NOMO-1 treated with dmso at 0.1 percent for 144 hours (cell line): ENCODE measurements around the gene FAM181A.

Experiments
- DNase-seq: peaks from one replicate; lab custom pipeline; 2025; ENCODE audit not compliant: unreplicated experiment; lab: John Stamatoyannopoulos, UW

FAM181A gene

DNA sequence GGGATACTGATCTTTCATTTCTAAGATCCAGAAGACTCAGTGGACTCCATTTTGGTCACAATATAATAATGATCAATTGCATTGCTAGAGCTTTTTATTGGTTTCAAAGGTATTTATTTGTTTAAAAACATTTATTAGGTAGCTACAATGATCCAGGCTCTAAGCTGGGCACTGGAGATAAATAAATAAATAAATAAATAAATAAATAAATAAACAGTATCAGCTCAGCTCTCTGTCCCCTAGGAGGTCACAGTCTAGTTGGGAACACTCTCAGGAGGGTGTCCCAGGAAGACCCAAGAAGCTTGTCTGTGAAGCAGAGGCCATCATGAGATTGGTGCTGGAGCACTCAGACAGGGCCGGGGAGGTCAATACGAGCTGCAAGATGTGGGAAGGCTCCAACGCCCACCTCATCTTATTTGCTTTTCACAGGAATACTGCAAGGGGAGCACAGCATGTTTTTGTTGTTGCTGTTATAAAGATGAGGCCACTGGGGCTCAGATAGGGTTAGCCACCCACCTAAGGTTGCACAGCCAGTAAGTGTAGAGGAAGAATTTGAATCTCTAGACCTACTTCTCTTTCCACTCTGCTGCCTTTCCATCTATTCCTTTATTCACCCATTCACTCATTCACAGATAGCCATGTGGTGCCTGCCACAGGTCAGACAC is 33.8 kb downstream of the FAM181A start:
- DNase-seq = no peak

DNA sequence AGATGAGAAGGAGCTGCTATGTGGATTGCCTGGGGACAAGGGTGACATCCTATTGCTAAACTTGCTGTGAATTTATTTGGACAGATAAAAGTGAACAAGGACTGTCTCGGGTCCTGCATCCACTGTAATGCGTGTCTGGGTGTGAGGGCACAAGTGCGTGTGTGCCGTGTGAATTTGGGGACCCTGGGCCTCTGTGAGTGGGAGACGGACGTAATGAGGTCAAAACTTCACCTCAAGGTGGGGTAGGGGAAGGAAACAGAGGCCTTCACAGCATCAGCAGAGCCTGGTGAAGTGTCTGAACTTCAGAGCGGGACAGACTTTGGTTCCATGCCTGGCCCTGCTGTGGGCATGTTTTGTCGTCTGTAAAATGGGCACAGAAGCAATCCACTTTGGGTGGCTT is 34.5 kb downstream of the FAM181A start:
- no peak for DNase-seq

DNA sequence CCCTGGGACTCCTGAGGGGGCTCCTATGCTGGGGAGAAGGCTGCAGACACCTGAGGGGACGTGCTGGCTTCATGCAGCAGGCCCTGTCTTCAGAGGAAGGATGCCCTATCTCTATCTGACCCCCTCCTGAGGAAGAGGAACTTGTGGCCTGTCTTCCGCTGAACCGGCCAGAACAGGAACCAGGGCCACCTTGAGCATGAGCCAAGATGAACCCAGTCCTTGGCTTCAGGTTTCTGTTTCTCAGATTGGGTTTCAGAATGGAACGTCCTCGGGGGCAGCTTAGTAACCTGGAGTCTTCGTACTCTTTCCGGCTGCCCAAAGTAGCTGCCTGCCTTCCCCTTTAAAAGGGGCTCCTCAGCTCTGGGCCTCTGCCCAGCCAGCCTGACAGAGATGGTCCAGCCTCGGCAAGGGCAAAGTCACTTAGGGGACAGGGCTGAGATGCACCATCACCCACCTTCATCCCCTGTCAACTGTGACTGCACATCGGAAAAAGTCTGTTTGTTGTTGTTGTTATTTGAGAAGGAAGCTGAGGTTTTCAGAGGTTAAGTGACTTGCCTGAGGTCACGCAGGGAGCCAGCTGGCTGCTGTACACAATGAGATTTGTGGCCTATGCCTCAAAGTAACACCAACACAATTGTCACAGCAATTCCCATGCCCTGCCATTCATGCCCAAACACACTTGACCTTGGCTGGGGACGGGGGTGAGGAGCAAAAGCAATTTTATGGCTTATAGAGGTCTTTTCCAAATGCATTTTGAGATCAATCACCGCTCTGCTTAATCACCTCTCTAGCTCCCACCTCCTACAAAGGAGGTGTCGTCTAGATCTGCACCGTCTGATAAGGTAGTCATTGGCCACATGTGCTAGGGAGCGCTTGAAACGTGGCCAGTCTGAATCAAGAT is 35.8 kb downstream of the FAM181A start:
- DNase-seq = peak; percentile 85

- DNase-seq = no peak
These were observed 36.5 kb downstream of the FAM181A start for GRCh38 chr14:93963692-93964091.

- DNase-seq = no peak
These were observed 37.1 kb downstream of the FAM181A start for GRCh38 chr14:93964281-93964680.

DNA sequence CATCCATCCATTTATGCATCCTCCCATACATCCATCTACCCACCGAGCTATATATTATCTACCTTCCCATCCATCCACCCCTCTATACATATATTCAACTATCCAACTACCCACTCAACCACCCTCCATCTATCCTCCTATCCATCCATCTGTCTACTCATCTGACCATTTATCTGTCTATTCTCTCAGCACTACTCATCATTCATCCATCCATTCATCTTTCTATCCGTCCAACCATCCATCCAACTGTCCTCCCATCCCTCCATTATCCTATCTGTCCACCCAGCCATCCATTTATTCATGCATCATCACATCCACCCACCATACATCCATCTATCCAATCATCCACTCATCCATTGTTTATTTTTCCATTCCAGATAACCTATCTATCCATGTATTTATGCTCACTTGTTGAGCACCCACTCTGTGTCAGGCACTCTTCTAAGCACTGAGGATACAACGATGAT is 37.7 kb downstream of the FAM181A start:
- DNase-seq = no peak

DNA sequence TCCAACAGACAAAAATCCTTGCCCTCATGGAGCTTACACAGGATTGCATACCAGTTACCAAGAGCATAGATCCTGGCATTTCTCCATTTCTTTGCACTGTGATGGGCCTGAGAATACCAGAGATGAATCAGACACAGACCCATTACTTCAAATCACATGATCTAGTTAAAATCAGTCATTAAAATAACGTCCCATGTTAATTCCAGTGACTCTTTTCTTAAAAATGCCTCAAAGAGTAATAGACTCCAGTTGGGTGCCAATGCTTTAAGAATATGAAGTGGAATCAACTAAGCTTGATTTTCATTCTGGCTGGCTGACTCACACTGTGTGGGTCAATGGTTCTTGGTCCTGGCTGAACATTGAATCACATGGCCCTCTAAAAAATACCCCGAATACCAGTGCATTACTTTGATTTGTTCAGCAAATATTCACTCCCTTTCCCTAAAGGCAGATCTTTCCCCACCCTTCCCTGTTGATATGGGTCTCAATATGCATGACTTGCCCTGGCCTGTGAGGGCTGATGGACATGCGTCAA is 38.2 kb downstream of the FAM181A start:
- DNase-seq = no peak

DNA sequence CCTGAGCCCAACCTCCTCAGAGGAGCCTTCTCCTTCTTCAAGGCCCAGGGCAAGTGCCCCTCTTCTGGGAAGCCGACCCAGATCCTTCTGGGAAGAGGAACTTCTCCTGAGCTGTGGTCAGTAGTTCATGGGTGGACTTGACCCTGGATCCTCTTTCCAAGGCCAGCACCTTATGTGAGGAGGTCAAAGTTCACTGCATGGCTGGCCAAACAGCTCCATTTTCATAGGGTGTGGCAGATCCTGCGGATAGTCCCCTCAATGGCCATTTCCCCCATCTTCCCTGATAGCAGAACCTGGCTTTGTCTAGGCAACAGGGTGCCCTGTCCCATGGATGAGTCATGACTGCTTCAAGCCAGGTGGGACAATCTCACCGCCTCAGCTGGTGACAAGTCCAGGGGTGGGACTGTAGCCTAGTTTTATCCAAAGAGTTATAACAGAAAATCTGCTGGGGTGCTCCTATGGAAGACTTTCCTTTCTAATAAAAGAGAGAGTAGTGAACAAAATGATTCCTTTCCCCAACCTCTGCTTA is 38.9 kb downstream of the FAM181A start:
- DNase-seq = no peak

- DNase-seq = peak; percentile 68
These were observed 40.6 kb downstream of the FAM181A start for GRCh38 chr14:93967637-93968250.

GRCh38 chr14:93969082-93969828 is 42.1 kb downstream of the FAM181A start:
- no peak for DNase-seq

GRCh38 chr14:93970585-93970964 is 43.4 kb downstream of the FAM181A start:
- peak; percentile 42 for DNase-seq

- DNase-seq = peak; percentile 46
These were observed 44.0 kb downstream of the FAM181A start for GRCh38 chr14:93970965-93971634.

DNA sequence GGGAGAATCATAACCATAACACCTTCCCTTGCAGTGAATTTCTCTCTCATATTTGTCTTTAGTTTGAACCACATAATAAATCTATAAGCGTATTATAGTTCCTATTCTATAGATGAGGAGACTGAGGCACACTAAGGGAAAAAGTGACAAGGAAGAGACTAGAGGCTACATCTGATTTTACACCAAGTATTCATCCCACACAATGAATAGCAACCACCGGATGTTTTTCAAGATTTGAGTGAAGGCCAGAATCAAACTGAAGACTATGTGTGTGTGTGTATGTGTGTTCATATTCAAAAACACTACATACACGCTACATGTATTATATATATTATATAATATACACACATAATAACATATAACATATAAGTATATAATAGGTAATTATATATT is 44.5 kb downstream of the FAM181A start:
- no peak for DNase-seq

GRCh38 chr14:93972618-93973205 is 45.6 kb downstream of the FAM181A start:
- DNase-seq = no peak

GRCh38 chr14:93973607-93974006 is 46.5 kb downstream of the FAM181A start:
- DNase-seq = no peak

- DNase-seq = no peak
These were observed 47.2 kb downstream of the FAM181A start for GRCh38 chr14:93974299-93974698.

- DNase-seq = no peak
These were observed 47.7 kb downstream of the FAM181A start for GRCh38 chr14:93974833-93975232.

GRCh38 chr14:93975791-93976476 is 48.8 kb downstream of the FAM181A start:
- no peak for DNase-seq

DNA sequence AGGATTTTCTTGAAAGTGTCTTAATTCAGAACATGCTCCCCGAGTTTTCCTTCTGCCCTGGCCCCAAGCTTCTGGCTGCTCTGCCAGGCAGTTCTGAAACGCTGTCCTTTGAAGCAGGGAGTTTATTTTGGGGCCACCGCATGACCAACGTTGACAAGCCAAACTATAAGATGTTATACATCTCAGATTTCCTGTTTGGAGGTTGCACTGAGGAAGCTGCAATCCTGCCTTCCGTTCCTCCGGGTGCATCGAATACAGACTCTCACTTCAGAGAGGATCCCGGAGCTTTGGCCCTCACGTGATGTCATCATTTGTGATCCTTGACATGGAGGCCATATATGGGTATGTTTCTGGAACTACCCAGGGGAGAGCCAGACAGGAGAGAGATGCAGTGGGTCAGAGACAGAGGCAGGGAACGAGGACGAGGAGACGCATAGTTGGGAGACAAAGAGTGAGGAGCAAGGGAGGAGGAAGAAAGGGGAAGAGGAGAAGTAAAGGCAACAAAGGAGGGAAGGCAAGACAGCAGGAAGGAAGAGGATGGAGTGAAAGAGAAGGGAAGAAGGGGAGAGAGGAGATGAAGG is 49.4 kb downstream of the FAM181A start, which contains the start of gene ASB2:
Gene ASB2, minus strand, starts transcription at position 94 of the 581 bp plus-strand sequence. CDS start 12,031 bp downstream, outside the sequence.
- no peak for DNase-seq
